OCI-LY7 (cell line): ENCODE measurements around the gene TTI1.

Experiments
- CTCF ChIP-seq: fragments of 200-600 bp; sonication (generic); conservative IDR thresholded peaks from 2 replicates; pipeline ENCODE4 v1.5.1; 2014; ENCODE audit warnings: mild to moderate bottlenecking, antibody characterized with exemption, low read length, moderate library complexity, mixed read lengths
- EZH2phosphoT487 ChIP-seq: fragments of 200-600 bp; sonication (generic); IDR thresholded peaks from 2 replicates; pipeline ENCODE4 v1.6.1; 2018; ENCODE audit warnings: low read depth, borderline replicate concordance, mild to moderate bottlenecking, mixed run types, antibody characterized with exemption, low read length, moderate library complexity, mixed read lengths

DNA sequence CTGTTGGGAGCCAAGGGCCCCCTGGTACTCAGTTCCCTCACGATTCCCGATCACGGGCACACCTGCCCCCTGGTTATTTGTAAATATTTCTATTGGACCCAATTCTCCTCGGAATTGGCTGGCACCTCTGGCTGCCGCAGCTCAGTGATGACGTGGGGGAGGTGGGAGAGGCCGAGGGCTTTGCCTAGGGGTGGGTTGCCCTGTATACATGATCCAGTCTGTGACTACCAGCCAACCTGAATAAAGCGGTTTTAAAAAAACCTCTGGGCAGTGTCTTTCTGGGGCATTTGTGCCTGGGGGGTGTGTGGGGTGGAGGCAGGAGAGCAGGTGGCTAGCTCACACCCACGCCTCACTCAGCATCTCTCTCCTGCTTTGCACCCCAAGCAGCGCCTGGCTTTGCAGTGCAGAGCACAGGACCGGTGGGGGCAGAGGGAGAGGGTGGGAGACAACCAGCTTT, 88.1 kb downstream of the TTI1 start:
- TF ChIP-seq CTCF (no peak), EZH2phosphoT487 (no peak)
